Peyer's patch (tissue), 4 donors: ENCODE measurements around the gene MX1.

ENCODE experiments used
- CTCF ChIP-seq, 6 experiments: fragments of 450-650 bp in 4 of 6; fragments of 200-600 bp in 2 of 6; sonication (generic) in 1 of 6; IDR thresholded peaks; one replicate each; pipeline ENCODE4 v1.5.1; 2017 to 2019; ENCODE audit warnings: antibody characterized with exemption in 6 of 6, mild to moderate bottlenecking in 3 of 6, moderate library complexity in 1 of 6
- POLR2A ChIP-seq, 2 donors: fragments of 450-650 bp; IDR thresholded peaks; one replicate each; pipeline ENCODE4 v1.5.1; 2017; ENCODE audit warnings: antibody characterized with exemption in 2 of 2, mild to moderate bottlenecking in 2 of 2, moderate library complexity in 2 of 2

- TF ChIP-seq CTCF (IDR thresholded peaks at IDR 0.05) (no peak), POLR2A (IDR thresholded peaks at IDR 0.05) (no peak)
These were observed 48.3 kb upstream of the MX1 start for GRCh38 chr21:41377715-41378114.
